MCF 10A (cell line): ENCODE data around the gene EEF1B2. TPM values are rescaled to one million over a fixed set of nuclear protein-coding genes. Genes with fewer than 3 reads are reported as not detected.
"Not testable (repeated sequence)": the region's sequence is repeated elsewhere in the genome, so short reads cannot be mapped to it uniquely, and the experiment has no call there.

Experiments
- BruUV-seq: library from RNA; stranded (reverse); fragments of 400-500 nt; replicated peaks from 2 replicates; lab custom pipeline; 2021; lab: Mats Ljungman, UMichigan
- CTCF ChIA-PET: fragments of 300-600 bp; sonication (Branson Sonifier 250); formaldehyde crosslinking; extraction: SDS; loops from one replicate; lab custom pipeline; 2021; ENCODE audit warnings: antibody characterized with exemption, inconsistent platforms; lab: Yijun Ruan, JAX
- POLR2A ChIA-PET: fragments of 300-600, 350-650 bp; sonication (Branson Sonifier 250); formaldehyde crosslinking; extraction: SDS; loops from one replicate; lab custom pipeline; 2020; ENCODE audit warnings: antibody characterized with exemption, inconsistent platforms; lab: Yijun Ruan, JAX
- DNase-seq: peaks from one replicate; pipeline ENCODE4 v3.0.0-alpha.2; 2018; ENCODE audit not compliant: unreplicated experiment
- H3K27ac Mint-ChIP-seq: one replicate; pipeline ENCODE4 v1.8.0; 2022; ENCODE audit warnings: mild to moderate bottlenecking, low read depth, mixed read lengths; ENCODE audit not compliant: unreplicated experiment
- H3K27me3 Mint-ChIP-seq: one replicate; pipeline ENCODE4 v1.8.0; 2022; ENCODE audit warnings: mixed read lengths; ENCODE audit not compliant: insufficient read depth, unreplicated experiment
- H3K36me3 Mint-ChIP-seq: one replicate; pipeline ENCODE4 v1.8.0; 2022; ENCODE audit warnings: mild to moderate bottlenecking, moderate library complexity, mixed read lengths; ENCODE audit not compliant: insufficient read depth, unreplicated experiment
- H3K4me1 Mint-ChIP-seq: one replicate; pipeline ENCODE4 v1.8.0; 2022; ENCODE audit warnings: mixed read lengths; ENCODE audit not compliant: insufficient read depth, unreplicated experiment
- H3K4me3 Mint-ChIP-seq: one replicate; pipeline ENCODE4 v1.8.0; 2022; ENCODE audit warnings: mild to moderate bottlenecking, moderate library complexity, mixed read lengths; ENCODE audit not compliant: unreplicated experiment
- H3K9me3 Mint-ChIP-seq: one replicate; pipeline ENCODE4 v1.8.0; 2022; ENCODE audit warnings: mixed read lengths; ENCODE audit not compliant: unreplicated experiment
- intact Hi-C: fragments of 100-400 bp; cut with micrococcal nuclease; formaldehyde crosslinking; loops from 2 replicates; pipeline ENCODE4 v1.14.1; 2022
- total RNA-seq: library from RNA; stranded (reverse); gene quantifications from 2 replicates; pipeline ENCODE4 v1.2.3, GENCODE V29; 2022
- TF ChIP-seq, protein P1 (sequence below): fragments of 200-600 bp; IDR thresholded peaks from one replicate; pipeline ENCODE4 v1.8.0; 2022; ENCODE audit warnings: antibody characterized with exemption, mild to moderate bottlenecking; ENCODE audit not compliant: unreplicated experiment

EEF1B2 gene
- total RNA-seq, 1 experiment from 2014 or later = 1,110 TPM

DNA sequence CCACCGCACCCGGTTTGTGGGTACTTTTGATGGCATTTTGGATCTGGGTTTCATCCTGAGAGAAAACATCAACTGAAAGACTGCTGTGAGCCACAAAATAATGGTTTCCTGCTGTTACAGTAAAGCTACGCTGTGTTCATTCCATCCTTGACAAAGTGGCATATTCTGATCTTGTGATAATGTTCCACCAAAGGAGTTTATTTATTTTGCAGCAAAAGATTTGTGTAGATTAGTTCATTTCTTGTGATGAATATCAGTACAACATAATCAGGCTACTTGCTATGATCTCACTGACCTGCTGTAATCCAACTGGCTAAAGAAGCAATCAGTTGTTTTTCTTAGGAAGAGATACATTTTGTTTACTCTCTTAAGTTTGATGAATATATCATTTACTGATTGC lies 45.0 kb downstream of the EEF1B2 start:
- Mint-ChIP-seq H3K36me3 (peaks cover 23% of the 10 kb centered on the region), H3K27me3 (no peaks in the 10 kb centered on the region), H3K27ac (no peak overlapping the region), H3K4me1 (peaks cover 11% of the 10 kb centered on the region), H3K9me3 (no peaks in the 10 kb centered on the region), H3K4me3 (no peak overlapping the region)
- ChIA-PET CTCF (no interaction called here), POLR2A (interaction anchor here (0.8 to 3.8 kb wide), 3 partner anchors 8 to 45 kb away, joined by 3 to 34 read pairs (median 5); partner anchors contain the start of genes EEF1B2 and NDUFS1)
- no TSS peak for BruUV-seq
- intact Hi-C loops = no loop called here
- TF ChIP-seq, protein P1, sequence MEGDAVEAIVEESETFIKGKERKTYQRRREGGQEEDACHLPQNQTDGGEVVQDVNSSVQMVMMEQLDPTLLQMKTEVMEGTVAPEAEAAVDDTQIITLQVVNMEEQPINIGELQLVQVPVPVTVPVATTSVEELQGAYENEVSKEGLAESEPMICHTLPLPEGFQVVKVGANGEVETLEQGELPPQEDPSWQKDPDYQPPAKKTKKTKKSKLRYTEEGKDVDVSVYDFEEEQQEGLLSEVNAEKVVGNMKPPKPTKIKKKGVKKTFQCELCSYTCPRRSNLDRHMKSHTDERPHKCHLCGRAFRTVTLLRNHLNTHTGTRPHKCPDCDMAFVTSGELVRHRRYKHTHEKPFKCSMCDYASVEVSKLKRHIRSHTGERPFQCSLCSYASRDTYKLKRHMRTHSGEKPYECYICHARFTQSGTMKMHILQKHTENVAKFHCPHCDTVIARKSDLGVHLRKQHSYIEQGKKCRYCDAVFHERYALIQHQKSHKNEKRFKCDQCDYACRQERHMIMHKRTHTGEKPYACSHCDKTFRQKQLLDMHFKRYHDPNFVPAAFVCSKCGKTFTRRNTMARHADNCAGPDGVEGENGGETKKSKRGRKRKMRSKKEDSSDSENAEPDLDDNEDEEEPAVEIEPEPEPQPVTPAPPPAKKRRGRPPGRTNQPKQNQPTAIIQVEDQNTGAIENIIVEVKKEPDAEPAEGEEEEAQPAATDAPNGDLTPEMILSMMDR = no peak
- no peak for DNase-seq

DNA sequence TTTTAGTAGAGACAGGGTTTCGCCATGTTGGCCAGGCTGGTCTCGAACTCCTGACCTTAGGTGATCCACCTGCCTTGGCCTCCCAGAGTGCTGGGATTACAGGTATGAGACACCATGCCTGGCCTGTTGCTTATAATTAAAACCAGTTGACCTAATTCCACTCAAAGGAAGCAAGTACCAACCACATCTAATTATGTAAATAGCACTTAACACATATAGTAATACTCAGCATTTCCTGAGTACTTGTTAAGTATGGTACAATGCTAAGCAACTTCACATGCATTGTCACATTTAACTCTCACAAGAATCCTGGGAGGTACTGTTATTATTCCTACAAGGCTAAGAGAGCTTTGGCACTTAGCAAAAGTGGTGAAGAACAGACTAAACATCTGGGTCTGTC lies 47.6 kb downstream of the EEF1B2 start:
- H3K4me3 Mint-ChIP-seq, H3K27me3 Mint-ChIP-seq, BruUV-seq, H3K27ac Mint-ChIP-seq, intact Hi-C loops, DNase-seq, H3K9me3 Mint-ChIP-seq: not testable (repeated sequence)
- POLR2A ChIA-PET = interaction anchor here (0.6 kb wide), 1 partner anchor 10 kb away, joined by 3 read pairs; no protein-coding TSS in a partner anchor
- CTCF ChIA-PET = interaction anchor here (0.7 kb wide), 1 partner anchor 19 kb away, joined by 3 read pairs; no protein-coding TSS in a partner anchor
- Mint-ChIP-seq H3K36me3 (peaks cover 30% of the 10 kb centered on the region), H3K4me1 (peaks cover 14% of the 10 kb centered on the region)

GRCh38 chr2:206208900-206209299 lies 49.2 kb downstream of the EEF1B2 start:
- BruUV-seq = no TSS peak
- H3K27ac Mint-ChIP-seq = no peak overlapping the region
- H3K4me1 Mint-ChIP-seq = peaks cover 23% of the 10 kb centered on the region
- CTCF ChIA-PET = interaction anchor here (0.9 kb wide), 1 partner anchor 29 kb away, joined by 5 read pairs; no protein-coding TSS in a partner anchor
- H3K9me3 Mint-ChIP-seq = no peaks in the 10 kb centered on the region
- POLR2A ChIA-PET = no interaction called here
- peaks cover 23% of the 10 kb centered on the region for H3K36me3 Mint-ChIP-seq
- H3K27me3 Mint-ChIP-seq = no peaks in the 10 kb centered on the region
- no peak overlapping the region for H3K4me3 Mint-ChIP-seq
- peak; percentile 35 for DNase-seq
- TF ChIP-seq, protein P1 = no peak
- intact Hi-C loops = no loop called here

GRCh38 chr2:206211657-206212255 lies 52.1 kb downstream of the EEF1B2 start:
- BruUV-seq = no TSS peak
- peak; percentile 77 for DNase-seq
- H3K27ac Mint-ChIP-seq = peak overlapping the region; percentile 95

More at GRCh38 chr2:206211657-206212255, 52.1 kb downstream of the EEF1B2 start:
- ChIA-PET CTCF (interaction anchor here (0.7 to 2.6 kb wide), 6 partner anchors 12 to 1421 kb away, joined by 3 to 17 read pairs (median 8); no protein-coding TSS in a partner anchor), POLR2A (interaction anchor here (0.8 to 6.0 kb wide), 6 partner anchors 9 to 149 kb away, joined by 3 to 61 read pairs (median 30); partner anchors contain the start of genes EEF1B2 and NDUFS1)
- TF ChIP-seq, protein P1 = no peak
- Mint-ChIP-seq H3K36me3 (peaks cover 11% of the 10 kb centered on the region), H3K4me3 (peak overlapping the region; percentile 81), H3K4me1 (peaks cover 23% of the 10 kb centered on the region), H3K27me3 (no peaks in the 10 kb centered on the region), H3K9me3 (no peaks in the 10 kb centered on the region)
- intact Hi-C loops = no loop called here

Other genes starting within 250 kb of the EEF1B2 start
- gene INO80D, start 73.7 kb upstream of the EEF1B2 start, total RNA-seq = 18.7 and 21.6 TPM in 2 replicates
- 91.9 and 100 TPM in 2 replicates for gene NDUFS1, start 451 bp upstream of the EEF1B2 start, total RNA-seq
- gene ZDBF2, start 114.8 kb downstream of the EEF1B2 start, total RNA-seq = 15.6 and 21.3 TPM in 2 replicates